HepG2 (cell line): ENCODE data around the gene EEIG1. TPM values are rescaled to one million over a fixed set of nuclear protein-coding genes. Genes with fewer than 3 reads are reported as not detected.

ENCODE experiments used
- ATAC-seq: fragments of 200-7000 bp; cut with Tn5 transposase; 3 replicates; pipeline ENCODE4 v1.9.1; 2020; ENCODE audit warnings: mild to moderate bottlenecking, moderate library complexity
- BruUV-seq: library from RNA; stranded (reverse); fragments of 400-500 nt; replicated peaks from 2 replicates; lab custom pipeline; 2021; lab: Mats Ljungman, UMichigan
- CTCF ChIA-PET: fragments of 300-600 bp; formaldehyde crosslinking; extraction: SDS; loops from one replicate; lab custom pipeline; 2021; ENCODE audit warnings: low total read pairs, inconsistent platforms, low intra/inter-chr PET ratio; lab: Yijun Ruan, JAX
- POLR2A ChIA-PET: fragments of 350-600 bp; sonication (Branson Sonifier 250); formaldehyde crosslinking; loops from one replicate; lab custom pipeline; 2020; ENCODE audit warnings: antibody characterized with exemption, inconsistent platforms; lab: Yijun Ruan, JAX
- DNase-seq: peaks from one replicate; pipeline ENCODE4 v3.0.0-alpha.2; 2015; ENCODE audit warnings: low spot score
- FAIRE-seq: peaks from 3 replicates; lab custom pipeline; 2011; peaks lifted over from hg19 to GRCh38; lab: Jason Lieb, UNC
- H2AFZ ChIP-seq: one replicate; pipeline ENCODE4 v1.6.1; 2011; ENCODE audit warnings: low read length, inconsistent platforms
- H3K27ac ChIP-seq: fragments of 300-600 bp; 3 replicates; pipeline ENCODE4 v1.8.0; 2011; ENCODE audit warnings: mixed run types, mild to moderate bottlenecking, mixed read lengths, low read length, inconsistent platforms; ENCODE audit not compliant: insufficient read depth; ENCODE audit errors: extremely low read length
- H3K27me3 ChIP-seq, 2 experiments: fragments of 200-600 bp in 1 of 2; 2 replicates in 1 of 2; 3 replicates in 1 of 2; pipeline versions ENCODE4 v1.6.0 to v1.8.0; 2011; ENCODE audit warnings: low read length in 2 of 2, mild to moderate bottlenecking in 2 of 2, moderate library complexity in 2 of 2, inconsistent platforms in 1 of 2; ENCODE audit not compliant: insufficient read depth in 2 of 2, control insufficient read depth in 1 of 2
- H3K36me3 ChIP-seq, 2 experiments: fragments of 200-600 bp in 1 of 2; replicated peaks in 1 of 2; 2 replicates in 1 of 2; 3 replicates in 1 of 2; pipeline versions ENCODE4 v1.5.1 to v1.8.0; 2011; ENCODE audit warnings: low read length in 2 of 2, inconsistent platforms in 1 of 2; ENCODE audit not compliant: insufficient read depth in 2 of 2, control insufficient read depth in 1 of 2
- H3K4me1 ChIP-seq: 2 replicates; pipeline ENCODE4 v1.5.1; 2012; ENCODE audit warnings: low read length, inconsistent platforms; ENCODE audit not compliant: insufficient read depth
- H3K4me2 ChIP-seq: 2 replicates; pipeline ENCODE4 v1.6.0; 2011; ENCODE audit warnings: low read depth, low read length, inconsistent platforms
- H3K4me3 ChIP-seq, 3 experiments: fragments of 200-600 bp in 1 of 3; sonication (generic), shearing (Covaris generic) in 1 of 3; replicated peaks in 1 of 3; 2 replicates each; pipeline ENCODE4 v1.5.1; 2011 to 2016; ENCODE audit warnings: low read length in 3 of 3, inconsistent platforms in 2 of 3, low read depth in 2 of 3, mild to moderate bottlenecking in 2 of 3, control low read depth in 1 of 3, mixed read lengths in 1 of 3; ENCODE audit not compliant: insufficient read depth in 1 of 3
- H3K79me2 ChIP-seq: one replicate; pipeline ENCODE4 v1.6.1; 2011; ENCODE audit warnings: low read length, inconsistent platforms; ENCODE audit not compliant: insufficient read depth
- H3K9ac ChIP-seq: 2 replicates; pipeline ENCODE4 v1.6.0; 2011; ENCODE audit warnings: mild to moderate bottlenecking, low read depth, low read length, inconsistent platforms; ENCODE audit not compliant: insufficient read depth
- H3K9me3 ChIP-seq: 2 replicates; pipeline ENCODE4 v1.5.1; 2012; ENCODE audit warnings: mild to moderate bottlenecking, low read length
- H4K20me1 ChIP-seq: 2 replicates; pipeline ENCODE4 v1.6.0; 2011; ENCODE audit warnings: inconsistent platforms, mild to moderate bottlenecking, low read length, moderate library complexity; ENCODE audit not compliant: insufficient read depth
- CREB1 ChIP-seq, 2 experiments: fragments of 450-650 bp in 1 of 2; IDR thresholded peaks; 2 replicates each; pipeline ENCODE4 v1.6.1; 2016 to 2017; ENCODE audit warnings: control low read depth in 1 of 2, mild to moderate bottlenecking in 1 of 2, missing compliant biosample characterization in 1 of 2, missing genetic modification characterization in 1 of 2
- MEF2D ChIP-seq: sonication (generic); formaldehyde crosslinking; IDR thresholded peaks from 2 replicates; pipeline ENCODE4 v1.5.1; 2020; ENCODE audit warnings: mild to moderate bottlenecking, missing genetic modification reagents
- MTA3 ChIP-seq: sonication (generic); formaldehyde crosslinking; IDR thresholded peaks from 2 replicates; pipeline ENCODE4 v1.4.0; 2020; ENCODE audit warnings: missing genetic modification reagents
- PITX1 ChIP-seq: sonication (generic); formaldehyde crosslinking; IDR thresholded peaks from 2 replicates; pipeline ENCODE4 v1.5.1; 2020; ENCODE audit warnings: mild to moderate bottlenecking, missing genetic modification reagents
- SMYD3 ChIP-seq: sonication (generic); formaldehyde crosslinking; IDR thresholded peaks from 2 replicates; pipeline ENCODE4 v1.8.1; 2023; ENCODE audit warnings: mild to moderate bottlenecking, missing genetic modification reagents
- TRAFD1 ChIP-seq: sonication (generic); formaldehyde crosslinking; IDR thresholded peaks from 2 replicates; pipeline ENCODE4 v1.5.1; 2020; ENCODE audit warnings: missing genetic modification reagents, mild to moderate bottlenecking, borderline replicate concordance
- ZFYVE20 ChIP-seq: sonication (generic); formaldehyde crosslinking; IDR thresholded peaks from 2 replicates; pipeline ENCODE4 v1.8.0; 2023; ENCODE audit warnings: low read depth, mild to moderate bottlenecking, moderate library complexity, missing genetic modification reagents, borderline replicate concordance
- ZNF382 ChIP-seq: sonication (generic); formaldehyde crosslinking; IDR thresholded peaks from 2 replicates; pipeline ENCODE4 v1.5.0; 2020; ENCODE audit warnings: missing genetic modification reagents, mild to moderate bottlenecking, borderline replicate concordance
- ZNF713 ChIP-seq: sonication (generic); formaldehyde crosslinking; IDR thresholded peaks from 2 replicates; pipeline ENCODE4 v1.4.0; 2020; ENCODE audit warnings: mild to moderate bottlenecking, missing genetic modification reagents
- WGBS: methylation state at CpG from one replicate; pipeline ENCODE4 v1.1.6; 2017; ENCODE audit warnings: low lambda C conversion rate; 5-methylcytosine and 5-hydroxymethylcytosine counted together
- in situ Hi-C: cut with HindIII; loops from 2 replicates; pipeline ENCODE4 v1.10.0; 2017; ENCODE audit warnings: low pct_unique_long_range_greater_than_20kb; ENCODE audit not compliant: extremely low pct_ligation_motif_present
- intact Hi-C: fragments of 100-400 bp; cut with micrococcal nuclease; formaldehyde crosslinking; loops from one replicate; pipeline ENCODE4 v1.10.0; 2022; ENCODE audit not compliant: unreplicated experiment
- polyA plus RNA-seq, 8 experiments: library from polyadenylated mRNA; depleted of rRNA in 3 of 8; stranded (reverse) in 7 of 8; unstranded in 1 of 8; fragments of >200 nt; fragmentation: Illumina TruSeq in 4 of 8; extraction: Trizol in 4 of 8; gene quantifications; 2 replicates each; pipeline versions ENCODE4 v1.2.1 to v1.2.3, GENCODE V29; 2011 to 2016; ENCODE audit warnings: low read depth in 4 of 8, missing spikeins in 1 of 8, mixed read lengths in 1 of 8; ENCODE audit not compliant: insufficient read depth in 1 of 8
- total RNA-seq, 5 experiments: library from RNA; depleted of rRNA; stranded (reverse); fragments of >200 nt; fragmentation: Illumina TruSeq; extraction: Trizol; gene quantifications; 2 replicates each; pipeline ENCODE4 v1.2.3, GENCODE V29; 2016; ENCODE audit warnings: low read depth in 1 of 5

The EEIG1 gene
- total and polyA plus RNA-seq, 2 of the 13 experiments (the other 11 are each of a cell fraction or from before 2014, with no cell fraction given) = 16.6 to 25.2 TPM

- peaks cover 37% of the 10 kb centered on the region; the same call in 1 of the 2 replicates for H4K20me1 ChIP-seq
- DNase-seq = no peak
- peaks cover 0 to 4% of the 10 kb centered on the region in 2 experiments; a peak in 2 of 5 replicates for H3K36me3 ChIP-seq
- ChIA-PET CTCF (no interaction called here), POLR2A (no interaction called here)
- H3K27me3 ChIP-seq = no peaks in the 10 kb centered on the region; a peak in 1 of 5 replicates
- H3K79me2 ChIP-seq = peaks cover 88% of the 10 kb centered on the region
- WGBS = 100% methylated on average over 1 of the region's 6 CpGs
- no TSS peak for BruUV-seq
- H3K27ac ChIP-seq = no peak overlapping the region
- in situ Hi-C loops = no loop called here
- no peak for TF ChIP-seq MEF2D
- no peak for TF ChIP-seq ZFYVE20
- TF ChIP-seq ZNF382 (CRISPR knock-in tag) = no peak
- TF ChIP-seq MTA3 (CRISPR knock-in tag) = no peak
- TF ChIP-seq TRAFD1 (CRISPR knock-in tag) = no peak
- TF ChIP-seq PITX1 (CRISPR knock-in tag) = no peak
- TF ChIP-seq CREB1 (IDR thresholded peaks at IDR 0.05) = no peak
- no peak for TF ChIP-seq CREB1 (CRISPR knock-in tag; IDR thresholded peaks at IDR 0.05)
- TF ChIP-seq SMYD3 (CRISPR knock-in tag) = no peak
- no peak for TF ChIP-seq ZNF713
- TF ChIP-seq, all 625 proteins: peak for 0
- H3K9me3 ChIP-seq = no peaks in the 10 kb centered on the region
- intact Hi-C loops = loop anchor here (5.0 kb wide), 2 partner anchors 34 to 46 kb away; no protein-coding TSS in a partner anchor
- FAIRE-seq (no peak), ATAC-seq (no peak)
- H3K4me3 ChIP-seq = peak overlapping the region in 1 of 3 experiments; percentile 90; a peak in 1 of 6 replicates
- peaks cover 66% of the 10 kb centered on the region for H3K4me1 ChIP-seq
- H3K9ac ChIP-seq = 0 out of 2 replicates have a peak overlapping the region, but pooled peaks have one; percentile 5
- no peak overlapping the region for H2AFZ ChIP-seq
- peak overlapping the region; percentile 97 for H3K4me2 ChIP-seq
These were observed 4.3 kb downstream of the EEIG1 start for GRCh38 chr9:127976498-127976897.
